ENCODE measurements around the gene STXBP1.

STXBP1 gene

DNA sequence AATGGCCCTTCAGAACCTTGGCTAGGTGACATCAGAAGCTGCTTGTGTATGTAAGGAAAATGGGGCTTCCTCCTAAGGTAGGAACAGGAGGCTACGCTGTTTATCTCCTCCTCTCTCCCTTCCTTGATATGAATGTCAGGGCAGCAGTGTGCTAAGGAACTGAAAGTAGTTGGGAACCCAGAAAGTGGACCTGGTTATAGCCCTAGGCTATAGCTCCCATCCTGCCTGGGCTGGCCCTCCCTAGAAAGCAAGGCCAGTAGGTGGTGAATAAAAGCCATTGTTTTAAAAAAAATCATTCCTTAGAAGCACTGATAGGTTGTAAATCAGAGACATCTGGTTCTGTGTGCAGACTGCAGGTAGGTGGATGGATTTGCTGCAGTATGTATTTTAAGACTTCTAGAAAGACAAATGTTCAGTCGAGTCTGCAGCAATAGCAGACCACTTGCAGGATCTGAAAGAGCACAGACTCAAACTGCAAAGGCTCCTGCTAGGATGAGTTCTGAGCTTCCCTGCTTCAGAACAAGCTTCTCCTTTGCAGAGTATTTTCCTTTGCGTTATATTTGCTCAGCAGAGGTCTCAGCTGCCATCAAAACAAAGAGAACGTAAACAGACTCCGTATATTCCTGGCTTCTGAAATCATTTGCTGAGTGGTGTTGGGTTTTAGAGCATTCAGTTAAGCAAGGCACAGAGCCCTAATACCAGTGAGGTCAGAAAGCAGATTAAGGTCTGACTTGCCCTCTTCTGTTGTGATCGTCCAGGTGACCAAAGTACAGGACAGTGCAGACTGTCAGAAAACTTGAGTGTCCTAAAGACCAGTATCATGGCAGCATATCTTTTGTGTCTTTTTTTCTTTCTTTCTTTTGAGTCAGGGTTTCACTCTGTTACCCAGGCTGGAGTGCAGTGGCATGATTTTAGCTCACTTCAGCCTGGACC lies 74.7 kb downstream of the STXBP1 start:
- TF ChIP-seq, protein P1, sequence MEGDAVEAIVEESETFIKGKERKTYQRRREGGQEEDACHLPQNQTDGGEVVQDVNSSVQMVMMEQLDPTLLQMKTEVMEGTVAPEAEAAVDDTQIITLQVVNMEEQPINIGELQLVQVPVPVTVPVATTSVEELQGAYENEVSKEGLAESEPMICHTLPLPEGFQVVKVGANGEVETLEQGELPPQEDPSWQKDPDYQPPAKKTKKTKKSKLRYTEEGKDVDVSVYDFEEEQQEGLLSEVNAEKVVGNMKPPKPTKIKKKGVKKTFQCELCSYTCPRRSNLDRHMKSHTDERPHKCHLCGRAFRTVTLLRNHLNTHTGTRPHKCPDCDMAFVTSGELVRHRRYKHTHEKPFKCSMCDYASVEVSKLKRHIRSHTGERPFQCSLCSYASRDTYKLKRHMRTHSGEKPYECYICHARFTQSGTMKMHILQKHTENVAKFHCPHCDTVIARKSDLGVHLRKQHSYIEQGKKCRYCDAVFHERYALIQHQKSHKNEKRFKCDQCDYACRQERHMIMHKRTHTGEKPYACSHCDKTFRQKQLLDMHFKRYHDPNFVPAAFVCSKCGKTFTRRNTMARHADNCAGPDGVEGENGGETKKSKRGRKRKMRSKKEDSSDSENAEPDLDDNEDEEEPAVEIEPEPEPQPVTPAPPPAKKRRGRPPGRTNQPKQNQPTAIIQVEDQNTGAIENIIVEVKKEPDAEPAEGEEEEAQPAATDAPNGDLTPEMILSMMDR (IDR thresholded peaks at IDR 0.05) = no peak

DNA sequence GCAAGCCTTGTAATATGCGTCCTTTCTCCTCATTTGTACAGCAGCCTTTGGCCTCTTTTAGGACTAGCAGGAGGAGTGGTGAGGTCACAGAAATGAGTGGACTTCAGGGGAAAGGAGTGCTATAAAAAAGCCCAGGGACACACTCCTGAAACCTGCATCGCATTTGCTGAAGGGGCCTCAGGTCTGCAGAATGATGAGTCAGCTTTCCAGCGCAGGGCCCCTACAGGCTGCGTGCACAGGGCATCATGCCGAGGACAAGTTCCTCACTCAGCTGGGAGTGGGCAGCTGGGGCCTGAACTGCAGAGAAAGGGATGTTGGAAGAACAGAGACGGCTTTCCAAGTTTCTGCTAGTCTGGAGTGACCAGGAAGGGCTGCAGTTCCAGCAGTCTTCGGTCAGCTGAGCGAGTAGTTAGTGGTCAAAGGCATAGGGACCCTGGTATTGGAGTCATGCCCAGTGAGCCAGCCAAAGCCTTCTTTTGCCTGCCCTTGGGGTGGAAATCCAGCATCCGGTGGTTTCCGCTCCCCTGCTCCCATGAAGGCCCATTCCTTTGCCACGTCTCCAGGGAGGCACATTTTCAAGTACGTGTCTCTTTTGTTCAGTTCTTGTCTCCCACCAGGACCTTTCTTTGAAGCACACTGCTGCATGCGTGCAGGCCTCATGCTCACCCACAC lies 77.4 kb downstream of the STXBP1 start:
- Histone ChIP-seq H3K27ac (no peak overlapping the region), H3K27me3 (no peaks in the 10 kb centered on the region), H3K4me1 (ENCODE audit: control insufficient read depth in 1 of 2, insufficient read depth in 1 of 2, low read depth in 1 of 2, low read length in 1 of 2) (no peaks in the 10 kb centered on the region), H3K36me3 (no peaks in the 10 kb centered on the region), H3K9me3 (no peaks in the 10 kb centered on the region), H3K4me3 (ENCODE audit: low read depth in 1 of 2, low read length in 1 of 2) (no peak overlapping the region)
- TF ChIP-seq, protein P1 (IDR thresholded peaks at IDR 0.05) = no peak

More for the DNA sequence above, 74.7 kb downstream of the STXBP1 start:
- H3K27me3 ChIP-seq = no peaks in the 10 kb centered on the region
- no peaks in the 10 kb centered on the region for H3K4me1 ChIP-seq (ENCODE audit: control insufficient read depth in 1 of 2, insufficient read depth in 1 of 2, low read depth in 1 of 2, low read length in 1 of 2)
- H3K36me3 ChIP-seq = no peaks in the 10 kb centered on the region
- H3K9me3 ChIP-seq = no peaks in the 10 kb centered on the region
- no peak overlapping the region for H3K27ac ChIP-seq
- no peak overlapping the region for H3K4me3 ChIP-seq (ENCODE audit: low read depth in 1 of 2, low read length in 1 of 2)

DNA sequence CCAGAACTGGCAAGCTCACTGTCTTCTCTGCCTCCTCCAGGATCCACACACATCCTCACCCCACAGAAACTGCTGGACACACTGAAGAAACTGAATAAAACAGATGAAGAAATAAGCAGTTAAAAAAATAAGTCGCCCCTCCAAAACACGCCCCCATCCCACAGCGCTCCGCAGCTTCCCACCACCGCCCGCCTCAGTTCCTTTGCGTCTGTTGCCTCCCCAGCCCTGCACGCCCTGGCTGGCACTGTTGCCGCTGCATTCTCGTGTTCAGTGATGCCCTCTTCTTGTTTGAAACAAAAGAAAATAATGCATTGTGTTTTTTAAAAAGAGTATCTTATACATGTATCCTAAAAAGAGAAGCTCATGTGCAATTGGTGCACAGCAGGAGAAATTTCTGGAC lies 78.7 kb downstream of the STXBP1 start:
- no peaks in the 10 kb centered on the region for H3K9me3 ChIP-seq
- TF ChIP-seq, protein P1 (IDR thresholded peaks at IDR 0.05) = no peak
- no peaks in the 10 kb centered on the region for H3K36me3 ChIP-seq
- H3K4me1 ChIP-seq (ENCODE audit: control insufficient read depth in 1 of 2, insufficient read depth in 1 of 2, low read depth in 1 of 2, low read length in 1 of 2) = no peaks in the 10 kb centered on the region
- no peak overlapping the region for H3K27ac ChIP-seq
- no peaks in the 10 kb centered on the region for H3K27me3 ChIP-seq
- H3K4me3 ChIP-seq (ENCODE audit: low read depth in 1 of 2, low read length in 1 of 2) = no peak overlapping the region

DNA sequence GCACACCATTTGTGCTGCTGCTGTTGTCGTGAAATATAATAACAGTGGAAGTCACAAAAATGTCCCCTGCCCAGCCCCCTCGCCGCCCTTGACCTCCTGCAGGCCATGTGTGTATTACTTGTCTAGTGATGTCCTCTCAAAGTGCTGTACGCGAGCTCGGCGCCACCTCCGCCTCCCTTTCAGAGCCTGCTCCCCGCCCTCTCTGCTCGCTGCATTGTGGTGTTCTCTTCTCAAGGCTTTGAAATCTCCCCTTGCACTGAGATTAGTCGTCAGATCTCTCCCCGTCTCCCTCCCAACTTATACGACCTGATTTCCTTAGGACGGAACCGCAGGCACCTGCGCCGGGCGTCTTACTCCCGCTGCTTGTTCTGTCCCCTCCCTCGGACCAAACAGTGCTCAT lies 80.0 kb downstream of the STXBP1 start:
- no peak overlapping the region for H3K27ac ChIP-seq
- no peaks in the 10 kb centered on the region for H3K4me1 ChIP-seq (ENCODE audit: control insufficient read depth in 1 of 2, insufficient read depth in 1 of 2, low read depth in 1 of 2, low read length in 1 of 2)
- H3K36me3 ChIP-seq = no peaks in the 10 kb centered on the region
- TF ChIP-seq, protein P1 (IDR thresholded peaks at IDR 0.05) = no peak
- no peaks in the 10 kb centered on the region for H3K27me3 ChIP-seq
- H3K9me3 ChIP-seq = no peaks in the 10 kb centered on the region
- no peak overlapping the region for H3K4me3 ChIP-seq (ENCODE audit: low read depth in 1 of 2, low read length in 1 of 2)

DNA sequence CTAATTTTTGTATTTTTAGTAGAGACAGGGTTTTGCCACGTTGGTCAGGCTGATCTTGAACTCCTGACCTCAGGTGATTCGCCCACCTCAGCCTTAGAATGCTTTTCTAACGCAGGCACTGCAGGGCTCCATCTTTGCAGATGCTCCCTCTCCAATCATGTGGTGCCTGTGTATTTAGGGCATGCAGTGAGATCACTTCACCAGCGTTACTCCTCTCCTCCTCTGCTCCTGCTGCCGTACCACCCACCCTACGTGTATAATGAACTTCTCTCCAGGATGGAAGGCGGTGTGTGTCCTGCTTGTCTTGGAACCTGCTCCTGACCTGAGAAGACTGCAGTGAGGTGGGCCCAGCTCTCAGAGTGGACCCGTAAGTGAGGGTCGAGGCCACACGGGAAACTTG lies 81.1 kb downstream of the STXBP1 start:
- H3K4me1 ChIP-seq (ENCODE audit: control insufficient read depth in 1 of 2, insufficient read depth in 1 of 2, low read depth in 1 of 2, low read length in 1 of 2) = no peaks in the 10 kb centered on the region
- H3K4me3 ChIP-seq (ENCODE audit: low read depth in 1 of 2, low read length in 1 of 2) = no peak overlapping the region
- no peak overlapping the region for H3K27ac ChIP-seq
- no peaks in the 10 kb centered on the region for H3K36me3 ChIP-seq
- TF ChIP-seq, protein P1 (IDR thresholded peaks at IDR 0.05) = no peak
- H3K27me3 ChIP-seq = no peaks in the 10 kb centered on the region
- no peaks in the 10 kb centered on the region for H3K9me3 ChIP-seq

All from neutrophil (primary cell).